Stimulated activated CD4-positive, alpha-beta T cell treated with anti-CD3 and anti-CD28 coated beads, Interleukin-1b, Interleukin-23, amount 100 ng/mL, for 4 hours (primary cell): Measurements from ENCODE around the gene MRPL21.

Experiments
- DNase-seq, 2 donors: peaks; one replicate each; pipeline ENCODE4 v3.0.0-alpha.2; 2020; ENCODE audit warnings: low read depth in 2 of 2

The MRPL21 gene

DNA sequence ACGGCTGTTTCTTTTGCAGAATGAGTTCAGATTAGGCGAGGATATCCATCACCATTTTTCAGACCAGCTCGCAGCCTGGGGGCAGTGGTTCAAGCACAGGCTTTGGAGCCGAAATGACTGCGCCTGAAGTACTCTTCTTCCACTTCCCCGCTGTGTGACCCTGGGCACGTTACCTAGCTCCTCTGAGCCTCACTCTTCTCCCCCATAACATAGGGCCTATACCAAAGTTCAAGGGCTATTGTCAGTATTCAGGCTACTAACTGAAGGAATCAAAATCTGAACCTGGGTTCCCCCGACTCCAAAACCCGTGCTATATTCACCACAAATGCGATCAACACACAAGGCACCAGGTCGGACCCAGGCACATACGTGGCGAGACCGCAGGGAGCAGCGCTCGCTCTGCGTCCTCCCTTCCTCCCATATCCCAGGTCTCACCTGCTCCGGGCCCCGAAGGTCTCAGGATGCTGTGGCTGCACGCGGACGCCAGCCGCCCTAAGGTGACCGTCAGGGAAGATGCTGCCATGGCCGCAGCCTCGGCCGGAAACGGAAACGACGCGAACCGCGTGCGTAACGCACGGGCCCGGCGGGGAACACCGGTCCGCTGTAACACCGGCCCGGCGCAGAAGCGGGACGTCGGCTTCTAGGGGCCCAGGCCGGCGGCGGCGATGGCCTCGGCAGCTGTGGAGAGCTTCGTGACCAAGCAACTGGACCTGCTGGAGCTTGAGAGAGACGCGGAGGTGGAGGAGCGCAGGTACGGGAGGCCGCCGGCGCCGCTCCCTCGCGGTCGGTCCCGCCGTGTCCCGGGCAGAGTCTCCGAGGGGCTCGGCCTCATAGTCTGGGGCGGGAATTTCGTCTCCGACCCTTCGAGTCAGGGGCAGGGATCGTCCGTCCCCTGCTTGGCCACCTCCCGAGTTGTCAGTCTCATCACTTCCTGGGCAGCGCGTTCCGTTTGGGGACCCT is at the start of gene MRPL21, which contains the start of gene IGHMBP2:
MRPL21 (minus strand) TSS at position 545 of the 960 bp plus-strand sequence; CDS start at position 523, 22 bp downstream.
IGHMBP2 (plus strand) TSS at position 604 of the 960 bp plus-strand sequence; CDS start at position 666, 62 bp downstream.
- DNase-seq = peak; percentile 75 to 83

GRCh38 chr11:68950762-68951161 is 47.1 kb upstream of the MRPL21 start:
- no peak for DNase-seq

GRCh38 chr11:68950270-68950669 is 46.6 kb upstream of the MRPL21 start:
- no peak for DNase-seq

GRCh38 chr11:68948935-68949334 is 45.3 kb upstream of the MRPL21 start:
- no peak for DNase-seq

DNA sequence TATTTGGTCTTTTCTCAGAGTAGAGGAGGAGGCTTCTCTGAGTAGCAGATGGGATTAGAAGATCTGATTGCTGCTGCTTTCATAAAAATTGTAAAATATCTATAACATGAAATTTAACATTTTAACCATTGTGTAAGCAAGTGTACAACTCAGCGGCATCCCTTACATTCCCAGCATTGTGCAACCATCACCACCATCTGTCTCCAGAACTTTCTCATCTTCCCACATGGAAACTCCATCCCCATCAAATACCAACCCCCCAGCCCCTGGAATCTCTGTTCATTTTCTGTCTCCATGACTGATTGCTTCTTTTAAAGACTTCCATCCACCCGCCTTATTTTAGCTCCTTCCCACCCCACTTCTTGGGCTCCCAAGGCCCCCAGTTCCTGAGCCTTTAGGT is 44.9 kb upstream of the MRPL21 start:
- DNase-seq = no peak

- DNase-seq = no peak
Observed at GRCh38 chr11:68947151-68947550, 43.5 kb upstream of the MRPL21 start.

- DNase-seq = no peak
Observed at GRCh38 chr11:68946416-68947090, 42.9 kb upstream of the MRPL21 start.

- no peak for DNase-seq
Observed at GRCh38 chr11:68942751-68943271, 39.2 kb upstream of the MRPL21 start.

GRCh38 chr11:68942095-68942620 is 38.5 kb upstream of the MRPL21 start:
- DNase-seq = no peak

- DNase-seq = no peak
Observed at GRCh38 chr11:68941324-68942094, 37.9 kb upstream of the MRPL21 start.

GRCh38 chr11:68940651-68941323 is 37.2 kb upstream of the MRPL21 start:
- DNase-seq = no peak

- no peak for DNase-seq
Observed at GRCh38 chr11:68939583-68940555, 36.2 kb upstream of the MRPL21 start.

DNA sequence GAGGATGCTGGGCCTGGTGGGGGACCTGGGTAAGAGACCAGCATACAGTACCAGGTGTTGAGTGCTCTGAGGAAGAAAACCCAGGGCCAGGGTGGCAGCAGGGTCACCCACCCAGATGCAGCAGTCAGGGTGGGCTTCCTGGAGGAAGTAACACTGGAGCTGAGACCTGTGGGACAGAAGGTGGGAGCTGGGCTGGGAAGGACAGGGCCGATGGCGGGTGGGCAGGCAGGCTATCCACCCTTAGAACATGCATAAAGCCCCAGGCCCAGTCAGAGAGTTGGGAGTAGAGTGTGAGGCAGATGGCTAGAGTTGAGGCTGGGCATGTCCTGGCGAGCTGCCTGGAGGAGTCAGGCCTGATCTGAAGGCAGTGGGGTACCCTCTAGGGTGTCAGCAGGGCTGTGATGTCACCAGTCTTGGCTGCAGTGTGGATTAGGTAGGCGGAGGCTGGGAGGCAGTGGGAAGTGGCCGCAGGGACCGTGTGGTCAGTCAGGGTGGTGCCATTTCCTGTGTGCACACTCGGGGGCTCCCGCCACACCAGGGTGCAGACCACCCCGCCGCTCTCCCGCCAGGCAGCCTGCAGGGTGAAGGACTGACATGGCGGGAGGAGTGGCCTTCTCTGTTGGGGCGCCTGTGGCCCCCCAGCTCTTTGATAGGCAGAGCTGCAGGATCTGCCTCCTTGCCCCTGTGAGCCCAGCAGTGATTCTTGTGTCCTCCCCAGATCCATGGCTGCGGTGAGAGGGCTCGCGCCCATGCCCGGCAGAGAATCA is 35.4 kb upstream of the MRPL21 start:
- no peak for DNase-seq

DNA sequence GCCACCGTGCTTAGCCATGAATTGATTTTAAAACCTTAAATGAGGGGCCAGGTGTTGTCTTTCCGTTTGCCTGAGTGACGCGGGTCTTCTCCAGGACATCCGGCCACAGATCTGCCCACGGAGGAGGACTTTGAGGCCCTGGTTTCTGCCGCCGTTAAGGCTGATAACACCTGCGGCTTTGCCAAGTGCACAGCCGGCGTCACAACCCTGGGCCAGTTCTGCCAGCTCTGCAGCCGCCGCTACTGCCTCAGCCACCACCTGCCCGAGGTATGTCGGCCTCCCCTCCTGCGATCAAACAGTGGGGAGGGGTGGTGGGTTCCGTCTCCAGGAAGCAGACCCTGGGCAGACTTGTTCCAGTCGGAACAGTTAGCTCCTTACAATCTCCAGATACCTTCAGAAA is 34.5 kb upstream of the MRPL21 start:
- DNase-seq = no peak

GRCh38 chr11:68936676-68937620 is 33.3 kb upstream of the MRPL21 start:
- DNase-seq = no peak

DNA sequence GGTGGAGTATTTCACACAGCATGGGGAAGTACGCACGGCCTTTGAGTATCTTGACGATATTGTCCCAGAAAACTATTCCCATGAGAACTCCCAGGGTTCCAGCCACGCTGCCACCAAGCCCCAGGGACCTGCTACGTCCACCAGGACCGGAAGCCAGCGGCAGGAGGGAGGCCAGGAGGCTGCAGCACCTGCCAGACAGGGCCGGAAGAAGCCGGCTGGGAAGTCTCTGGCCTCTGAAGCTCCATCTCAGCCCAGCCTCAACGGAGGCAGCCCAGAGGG is 32.7 kb upstream of the MRPL21 start:
- DNase-seq = no peak

DNA sequence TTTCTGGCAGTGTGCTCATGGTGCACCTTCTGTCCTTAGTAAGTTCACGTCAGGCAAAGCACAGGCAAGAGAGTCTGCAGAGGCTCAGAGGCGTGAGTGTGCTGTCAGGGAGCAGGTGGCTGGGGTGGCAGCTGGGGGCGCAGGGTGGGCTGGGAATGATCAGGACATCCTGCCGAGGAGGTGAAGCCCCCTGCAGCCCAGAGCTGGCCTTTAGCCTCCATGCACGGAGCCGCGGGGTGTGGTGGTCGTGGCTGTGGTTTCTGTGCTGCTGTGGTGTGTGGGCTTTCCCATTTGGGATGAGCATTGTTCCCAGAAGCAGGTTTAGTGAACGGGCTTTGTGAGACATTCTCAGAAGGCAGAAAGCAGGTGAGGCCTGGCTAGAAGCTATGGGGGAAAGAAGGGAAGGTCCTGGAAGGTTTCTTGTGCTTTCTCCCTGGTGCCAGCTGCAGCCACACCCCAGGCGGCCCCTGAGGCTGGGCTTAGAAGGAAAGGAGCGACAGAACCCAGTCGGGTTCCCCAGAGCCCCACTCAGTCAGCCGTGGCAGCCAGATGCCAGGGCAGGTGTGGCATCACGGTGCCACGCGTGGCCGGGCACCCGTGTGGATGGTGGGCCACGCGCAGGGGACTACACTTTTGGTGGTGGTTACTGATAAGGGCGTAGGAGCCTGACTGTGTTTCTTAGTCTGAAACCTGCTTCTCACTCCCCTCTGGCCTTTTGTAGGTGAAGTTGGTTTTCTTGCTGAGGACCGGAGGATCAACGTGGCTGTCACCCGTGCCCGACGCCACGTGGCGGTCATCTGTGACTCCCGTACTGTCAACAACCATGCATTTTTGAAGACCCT is 32.1 kb upstream of the MRPL21 start:
- no peak for DNase-seq
